ENCODE measurements around the gene NOL4. TPM values are rescaled to one million over a fixed set of nuclear protein-coding genes. Genes with fewer than 3 reads are reported as not detected.

The NOL4 gene
- total RNA-seq, 1 experiment from 2014 or later = not detected

GRCh38 chr18:34207344-34207851 lies 17.3 kb downstream of the NOL4 start:
- H3K4me2 ChIP-seq (ENCODE audit: low read length) = no peak overlapping the region
- no peaks in the 10 kb centered on the region for H3K27me3 ChIP-seq (ENCODE audit: insufficient read depth, low read length)
- TF ChIP-seq EGR1 (IDR thresholded peaks at IDR 0.05; ENCODE audit: low read depth) (no peak), YY1 (IDR thresholded peaks at IDR 0.05; ENCODE audit: extremely low read depth, insufficient replicate concordance, low read depth, low read length) (no peak), CTCF (IDR thresholded peaks at IDR 0.05 in 2 of 3, conservative IDR thresholded peaks at IDR 0.05 in 1 of 3; ENCODE audit: borderline replicate concordance in 1 of 3, insufficient read depth in 1 of 3, low read depth in 2 of 3, low read length in 2 of 3) (no peak), SRF (IDR thresholded peaks at IDR 0.05; ENCODE audit: low read depth) (no peak), SIN3A (IDR thresholded peaks at IDR 0.05; ENCODE audit: low read depth) (no peak), RAD21 (IDR thresholded peaks at IDR 0.05; ENCODE audit: low read depth) (no peak), MAX (IDR thresholded peaks at IDR 0.05) (no peak), ZFX (IDR thresholded peaks at IDR 0.05) (no peak), SP1 (IDR thresholded peaks at IDR 0.05; ENCODE audit: low read depth) (no peak), POLR2A (IDR thresholded peaks at IDR 0.05; ENCODE audit: borderline replicate concordance, extremely low read depth, insufficient read depth, insufficient read length) (no peak), FOSL1 (IDR thresholded peaks at IDR 0.05; ENCODE audit: low read depth) (no peak), CEBPB (IDR thresholded peaks at IDR 0.05; ENCODE audit: low read depth) (no peak), ATF3 (IDR thresholded peaks at IDR 0.05) (no peak), POLR2AphosphoS5 (IDR thresholded peaks at IDR 0.05; ENCODE audit: low read depth, low read length) (no peak), ELF1 (IDR thresholded peaks at IDR 0.05; ENCODE audit: borderline replicate concordance, low read depth) (no peak), REST (IDR thresholded peaks at IDR 0.05; ENCODE audit: low read depth) (no peak)
- no peak overlapping the region for H3K9ac ChIP-seq (ENCODE audit: low read length)
- no peak for DNase-seq (ENCODE audit: low read depth, low spot score)
- ChIA-PET POLR2A (no interaction called here), RAD21 (ENCODE audit: low non-redundant PET in 1 of 2, low total read pairs in 2 of 2, uncharacterized antibody in 2 of 2, unreplicated experiment in 2 of 2) (no interaction called here), CTCF (no interaction called here)
- H2AFZ ChIP-seq (ENCODE audit: low read depth, low read length, poor library complexity, severe bottlenecking) = no peak overlapping the region
- no peaks in the 10 kb centered on the region for H3K36me3 ChIP-seq (ENCODE audit: control insufficient read depth in 1 of 2, insufficient read depth in 2 of 2, low read length in 2 of 2)
- no peak for ATAC-seq
- intact Hi-C loops (cut with micrococcal nuclease) = no loop called here
- no peak overlapping the region for H3K27ac ChIP-seq (ENCODE audit: low read depth, low read length)
- no peaks in the 10 kb centered on the region for H3K79me2 ChIP-seq (ENCODE audit: insufficient read depth, low read length)
- no TSS peak for BruUV-seq (replicated peaks)
- H3K9me3 ChIP-seq (ENCODE audit: control insufficient read depth in 1 of 2, insufficient read depth in 1 of 2, low read depth in 1 of 2, low read length in 2 of 2) = peaks cover 3 to 22% of the 10 kb centered on the region in 2 experiments; a peak in 3 of 4 replicates
- H3K9me2 ChIP-seq (ENCODE audit: insufficient read depth) = no peaks in the 10 kb centered on the region
- H3K4me3 ChIP-seq (replicated peaks in 1 of 2; ENCODE audit: low read depth in 1 of 2, low read length in 2 of 2) = no peak overlapping the region
- H4K20me1 ChIP-seq (ENCODE audit: insufficient read depth) = no peaks in the 10 kb centered on the region; the same call in 1 of the 2 replicates
- H3K4me1 ChIP-seq (ENCODE audit: control insufficient read depth in 1 of 2, insufficient read depth in 2 of 2, low read length in 2 of 2) = no peaks in the 10 kb centered on the region
